Activated CD8-positive, alpha-beta memory T cell treated with anti-CD3 and anti-CD28 coated beads, Interleukin-2, amount 50 U/mL, for 4 hours (primary cell): ENCODE data around the gene HTR6.

Experiments used
- DNase-seq: peaks from one replicate; pipeline ENCODE4 v3.0.0-alpha.2; 2020

HTR6 gene

GRCh38 chr1:19728413-19729145 is 63.9 kb downstream of the HTR6 start:
- DNase-seq, result no peak

DNA sequence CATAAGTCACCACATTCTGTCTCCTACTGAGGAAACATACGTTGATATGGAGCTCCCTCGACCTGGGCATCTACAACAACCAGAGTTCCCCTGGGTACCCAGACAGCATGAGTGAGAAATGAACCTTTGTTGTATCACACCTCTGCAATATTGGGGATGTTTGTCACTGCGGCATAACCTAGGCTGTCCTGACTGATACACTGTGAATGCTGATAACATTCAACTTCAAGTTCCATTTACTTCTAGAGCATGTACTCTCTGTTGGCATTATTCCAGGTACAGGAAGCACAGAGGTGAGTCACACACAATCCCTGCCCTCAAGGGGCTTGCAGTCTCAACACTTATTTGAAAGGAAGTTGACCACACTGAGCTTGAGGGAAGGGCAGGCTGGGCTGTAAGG is 65.6 kb downstream of the HTR6 start:
- no peak for DNase-seq
